ENCODE measurements around the gene ZNF813.
A peak's percentile ranks its signal among the peaks of the same experiment; 100 is the strongest.
"Not testable (repeated sequence)": the region's sequence is repeated elsewhere in the genome, so short reads cannot be mapped to it uniquely, and the experiment has no call there.

Gene ZNF813

GRCh38 chr19:53485046-53486004, 17.8 kb downstream of the ZNF813 start:
- FAIRE-seq: peak; percentile 23

- FAIRE-seq: no peak
These were observed 24.6 kb downstream of the ZNF813 start for GRCh38 chr19:53492153-53492552.

GRCh38 chr19:53497311-53498023, 29.9 kb downstream of the ZNF813 start:
- FAIRE-seq: not testable (repeated sequence)

GRCh38 chr19:53498024-53498395, 30.5 kb downstream of the ZNF813 start:
- not testable (repeated sequence) for FAIRE-seq

- not testable (repeated sequence) for FAIRE-seq
These were observed 35.6 kb downstream of the ZNF813 start for GRCh38 chr19:53503151-53503550.

- not testable (repeated sequence) for FAIRE-seq
These were observed 36.3 kb downstream of the ZNF813 start for GRCh38 chr19:53503671-53504364.

GRCh38 chr19:53504365-53504703, 36.8 kb downstream of the ZNF813 start:
- FAIRE-seq: not testable (repeated sequence)

- no peak for FAIRE-seq
These were observed 37.4 kb downstream of the ZNF813 start for GRCh38 chr19:53504885-53505284.

GRCh38 chr19:53506728-53507127, 39.2 kb downstream of the ZNF813 start:
- no peak for FAIRE-seq

- FAIRE-seq: no peak
These were observed 40.2 kb downstream of the ZNF813 start for GRCh38 chr19:53507523-53508442.

- no peak for FAIRE-seq
These were observed 41.9 kb downstream of the ZNF813 start for GRCh38 chr19:53509443-53509842.

GRCh38 chr19:53509845-53510244, 42.3 kb downstream of the ZNF813 start:
- no peak for FAIRE-seq

- FAIRE-seq: peak; percentile 76
These were observed 43.8 kb downstream of the ZNF813 start for GRCh38 chr19:53511357-53511756.

GRCh38 chr19:53511933-53512374, 44.4 kb downstream of the ZNF813 start:
- no peak for FAIRE-seq

GRCh38 chr19:53515047-53515446, 47.5 kb downstream of the ZNF813 start:
- FAIRE-seq: peak; percentile 47

GRCh38 chr19:53517114-53517741, 49.7 kb downstream of the ZNF813 start:
- FAIRE-seq: no peak

GRCh38 chr19:53518121-53518520, 50.6 kb downstream of the ZNF813 start:
- FAIRE-seq: no peak

GRCh38 chr19:53518716-53519115, 51.2 kb downstream of the ZNF813 start:
- no peak for FAIRE-seq

GRCh38 chr19:53519446-53519845, 51.9 kb downstream of the ZNF813 start:
- no peak for FAIRE-seq

- FAIRE-seq: no peak
These were observed 52.6 kb downstream of the ZNF813 start for GRCh38 chr19:53520163-53520546.

GRCh38 chr19:53520547-53521372, 53.2 kb downstream of the ZNF813 start:
- FAIRE-seq: no peak
